GM18519 (cell line): ENCODE data around the gene VTCN1.
"Not testable (repeated sequence)": the region's sequence is repeated elsewhere in the genome, so short reads cannot be mapped to it uniquely, and the experiment has no call there.

Experiments
- ATAC-seq: cut with Tn5 transposase; IDR thresholded peaks from one replicate; pipeline ENCODE4 v1.9.1; 2021; ENCODE audit warnings: mild to moderate bottlenecking, moderate library complexity; ENCODE audit not compliant: unreplicated experiment, low FRiP score

The VTCN1 gene

DNA sequence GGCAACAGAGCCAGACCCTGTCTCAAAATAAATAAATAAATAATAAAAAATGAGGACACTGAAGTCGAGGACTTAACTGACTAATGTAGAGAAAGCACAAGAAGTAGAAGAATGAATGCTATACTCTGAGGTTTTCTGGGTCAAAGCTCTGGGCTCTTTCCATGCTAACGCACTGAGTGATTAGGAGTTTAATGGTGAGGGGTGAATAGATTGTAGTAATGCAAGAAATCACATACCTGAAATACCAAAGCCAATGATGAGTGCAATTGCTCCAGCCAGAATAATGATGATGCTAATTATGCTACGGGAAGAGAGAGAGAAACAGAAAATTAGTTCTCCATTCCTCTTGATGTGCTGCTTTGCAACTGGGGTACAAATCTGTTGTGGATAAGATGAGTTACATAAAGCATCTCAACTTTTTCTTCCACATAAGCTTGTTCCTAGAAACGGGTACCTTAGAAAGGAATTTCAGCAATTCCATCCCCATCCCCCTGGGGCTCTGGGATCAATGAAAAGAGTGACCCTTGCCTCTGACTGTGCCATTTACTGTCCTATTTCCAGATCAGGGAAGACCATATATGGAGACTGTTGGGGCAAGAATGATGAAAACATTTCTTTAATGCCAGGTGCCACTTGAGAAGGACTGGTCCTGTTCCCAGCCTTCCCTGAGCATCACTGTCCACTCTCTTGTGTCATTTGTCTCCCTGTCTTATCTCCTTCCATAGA, 40.7 kb downstream of the VTCN1 start:
- no peak for ATAC-seq

DNA sequence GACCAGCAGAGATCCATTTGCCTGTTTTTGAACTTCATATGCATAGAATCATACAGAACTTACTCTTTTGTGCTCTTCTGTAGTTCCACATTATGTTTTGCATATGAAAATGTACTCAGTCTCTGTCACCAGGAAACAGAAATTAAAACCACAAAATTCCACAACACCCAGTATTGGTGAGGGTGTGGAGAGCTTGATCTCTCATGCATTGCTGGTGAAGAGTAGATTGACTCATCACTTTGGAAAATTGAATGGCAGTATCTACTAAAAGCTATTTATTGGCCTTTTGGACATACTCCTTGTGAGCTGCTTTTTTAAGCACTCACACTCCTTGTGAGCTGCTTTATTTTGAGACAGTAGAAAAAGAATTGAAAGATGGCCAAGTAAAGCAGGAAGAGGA, 43.3 kb downstream of the VTCN1 start:
- ATAC-seq, result no peak

DNA sequence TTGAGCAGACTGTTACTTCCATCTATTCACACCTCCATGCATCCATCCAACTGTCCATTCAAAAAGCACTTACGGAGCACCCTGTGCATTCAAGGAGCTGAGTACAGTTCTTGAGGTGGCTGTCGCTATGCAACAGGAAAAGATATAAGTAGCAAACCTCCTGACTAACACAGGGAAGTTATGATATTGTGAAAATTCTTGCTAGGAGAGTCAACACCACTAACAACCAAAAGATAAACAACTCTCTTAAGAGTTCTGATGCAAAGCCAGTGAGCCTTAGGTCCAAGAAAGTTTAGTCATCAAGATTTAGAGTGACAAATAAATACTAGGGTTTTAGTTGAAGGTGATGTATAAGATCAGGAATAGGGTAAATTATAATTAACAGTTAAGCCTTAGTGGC, 44.7 kb downstream of the VTCN1 start:
- ATAC-seq, result no peak

DNA sequence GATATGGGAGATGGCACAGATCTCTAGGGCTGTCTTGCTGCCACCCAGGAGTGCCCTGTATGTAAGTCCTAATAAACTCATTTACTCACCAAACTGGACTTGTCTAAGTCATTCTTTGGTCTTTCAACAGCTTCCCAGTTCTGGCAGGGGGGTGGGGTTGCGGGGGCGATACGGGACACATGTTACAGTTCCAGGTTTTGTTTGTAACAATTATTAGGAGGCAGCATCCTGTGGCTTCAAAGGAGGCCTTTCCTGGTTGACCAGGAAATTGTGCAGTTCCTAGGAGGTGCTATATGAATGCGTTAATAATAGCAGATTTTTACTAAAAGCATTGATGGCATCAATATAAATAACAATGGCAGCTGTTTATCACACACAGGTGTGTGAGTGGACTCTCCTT, 46.5 kb downstream of the VTCN1 start:
- no peak for ATAC-seq

DNA sequence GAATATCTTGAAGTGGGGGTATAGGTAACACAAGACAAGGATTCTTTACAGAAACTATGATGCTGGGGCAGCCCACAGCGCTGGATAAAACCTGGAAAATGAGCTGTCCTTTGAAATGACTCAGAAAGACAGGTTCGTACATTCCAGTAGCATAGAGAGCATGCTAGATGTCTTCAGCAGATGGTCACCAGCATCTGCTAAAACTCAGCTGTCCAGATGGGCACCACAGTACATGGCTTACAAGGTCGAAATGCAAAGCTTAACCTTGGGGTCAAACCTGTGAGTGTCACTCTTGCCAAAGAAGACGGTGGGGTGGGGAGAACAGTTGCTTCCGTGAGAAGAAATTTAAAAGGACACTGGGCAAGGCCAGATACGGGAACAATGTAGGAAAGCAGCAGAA, 47.9 kb downstream of the VTCN1 start:
- ATAC-seq, result no peak

DNA sequence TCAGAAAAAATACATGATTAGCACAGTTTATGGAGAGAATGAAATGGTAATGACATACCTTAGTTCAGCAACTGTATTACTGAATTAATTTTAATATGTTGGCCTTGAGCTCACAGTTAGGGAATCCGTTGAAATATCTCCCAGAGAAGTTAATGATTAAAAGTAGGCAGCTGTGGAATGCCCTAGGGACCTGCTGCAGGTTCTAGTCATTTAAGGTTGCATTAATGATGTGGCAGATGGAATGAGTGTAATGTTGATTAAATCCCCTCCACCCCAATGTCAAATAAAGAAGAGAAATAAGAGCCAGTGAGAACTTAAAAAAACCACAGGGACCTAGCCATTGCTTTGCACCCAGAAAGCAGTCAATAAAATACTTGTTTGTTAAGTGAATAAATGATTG, 48.8 kb downstream of the VTCN1 start:
- ATAC-seq, result no peak

DNA sequence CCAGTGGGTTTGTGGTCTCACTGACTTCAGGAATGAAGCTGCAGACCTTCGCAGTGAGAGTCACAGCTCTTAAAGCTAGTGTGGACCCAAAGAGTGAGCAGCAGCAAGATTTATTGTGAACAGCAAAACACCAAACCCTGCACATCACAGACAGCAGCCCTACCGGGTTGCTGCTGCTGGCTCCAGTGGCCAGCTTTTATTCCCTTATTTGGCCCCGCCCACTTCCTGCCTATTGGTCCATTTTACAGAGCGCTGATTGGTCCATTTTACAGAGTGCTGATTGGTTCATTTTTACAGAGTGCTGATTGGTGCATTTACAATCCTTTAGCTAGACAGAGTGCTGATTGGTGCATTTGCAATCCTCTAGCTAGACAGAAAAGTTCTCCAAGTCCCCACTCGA, 59.4 kb downstream of the VTCN1 start:
- ATAC-seq, result not testable (repeated sequence)

DNA sequence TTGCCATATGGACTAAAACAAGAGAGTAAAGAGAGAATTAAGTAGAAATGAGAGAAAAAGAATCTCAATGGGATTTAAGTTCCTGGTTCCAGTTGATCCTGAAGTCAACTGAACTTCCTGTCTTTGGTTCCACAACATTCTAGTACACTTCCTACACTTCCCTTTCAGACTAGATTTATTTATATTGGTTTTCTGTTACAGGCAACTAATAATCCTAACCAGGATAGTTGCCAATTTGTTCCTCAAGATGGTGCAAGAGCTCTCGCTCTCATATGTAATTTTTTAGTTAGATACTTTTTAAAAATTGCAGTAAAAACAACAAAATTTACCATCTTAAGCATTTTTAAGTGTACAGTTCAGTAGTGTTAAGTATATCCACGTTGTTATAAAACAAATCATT, 60.4 kb downstream of the VTCN1 start:
- ATAC-seq, result no peak

DNA sequence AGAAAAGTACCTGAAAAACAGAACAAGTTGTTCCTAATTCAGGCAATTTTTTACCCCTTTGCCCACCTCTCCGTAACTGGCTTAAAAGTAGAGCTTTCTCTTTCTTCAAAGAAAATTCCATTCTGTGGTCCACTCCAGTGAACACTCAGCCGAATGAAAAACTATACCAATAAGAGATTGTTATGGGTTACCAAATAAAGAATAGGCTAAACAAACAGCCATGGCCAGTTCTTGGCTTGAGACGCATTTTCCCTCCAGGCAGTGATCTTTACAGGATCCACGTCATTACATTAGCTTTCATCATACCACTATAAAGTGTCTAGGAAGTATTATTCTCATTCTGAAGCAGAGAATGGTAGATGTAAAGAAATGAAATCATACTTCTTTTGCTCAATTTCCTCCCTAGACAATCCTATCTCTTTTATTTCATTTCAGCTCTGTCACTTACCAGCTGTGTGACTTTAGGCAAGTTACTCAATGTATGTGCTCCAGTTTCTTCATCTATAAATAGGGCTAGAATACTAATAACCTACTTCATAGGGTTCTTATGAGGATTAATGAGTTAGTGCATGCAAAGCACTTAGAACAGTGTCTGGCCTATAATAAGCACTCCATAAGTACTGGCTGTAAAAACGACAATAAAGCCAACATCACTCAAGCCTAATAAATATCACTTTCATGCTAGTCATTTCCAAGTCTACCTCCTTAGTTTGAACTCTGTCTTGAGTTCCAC, 62.7 kb downstream of the VTCN1 start:
- ATAC-seq, result no peak

DNA sequence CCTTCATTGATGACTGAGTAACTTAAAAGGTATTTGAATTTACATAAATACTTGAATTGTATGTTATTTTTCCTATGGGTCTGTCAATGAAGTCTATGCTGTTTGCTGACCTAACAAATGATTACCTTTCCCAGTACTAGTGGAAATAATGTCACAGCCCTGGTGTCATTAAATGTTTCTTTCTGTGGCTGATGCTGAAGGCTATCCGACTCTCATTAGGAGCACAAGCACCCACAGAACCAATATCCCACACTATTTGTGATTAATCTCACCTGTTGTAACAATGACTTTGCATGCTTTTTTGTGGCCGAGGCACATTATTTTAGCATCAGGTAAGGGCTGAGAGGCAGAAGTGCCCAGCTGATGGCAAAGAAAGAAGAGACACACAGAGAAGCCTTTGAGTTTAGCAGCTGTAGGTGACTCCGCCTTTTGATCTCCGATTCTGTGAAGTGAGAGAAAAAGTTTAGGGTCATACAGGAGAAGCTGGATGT, 63.3 kb downstream of the VTCN1 start:
- no peak for ATAC-seq

DNA sequence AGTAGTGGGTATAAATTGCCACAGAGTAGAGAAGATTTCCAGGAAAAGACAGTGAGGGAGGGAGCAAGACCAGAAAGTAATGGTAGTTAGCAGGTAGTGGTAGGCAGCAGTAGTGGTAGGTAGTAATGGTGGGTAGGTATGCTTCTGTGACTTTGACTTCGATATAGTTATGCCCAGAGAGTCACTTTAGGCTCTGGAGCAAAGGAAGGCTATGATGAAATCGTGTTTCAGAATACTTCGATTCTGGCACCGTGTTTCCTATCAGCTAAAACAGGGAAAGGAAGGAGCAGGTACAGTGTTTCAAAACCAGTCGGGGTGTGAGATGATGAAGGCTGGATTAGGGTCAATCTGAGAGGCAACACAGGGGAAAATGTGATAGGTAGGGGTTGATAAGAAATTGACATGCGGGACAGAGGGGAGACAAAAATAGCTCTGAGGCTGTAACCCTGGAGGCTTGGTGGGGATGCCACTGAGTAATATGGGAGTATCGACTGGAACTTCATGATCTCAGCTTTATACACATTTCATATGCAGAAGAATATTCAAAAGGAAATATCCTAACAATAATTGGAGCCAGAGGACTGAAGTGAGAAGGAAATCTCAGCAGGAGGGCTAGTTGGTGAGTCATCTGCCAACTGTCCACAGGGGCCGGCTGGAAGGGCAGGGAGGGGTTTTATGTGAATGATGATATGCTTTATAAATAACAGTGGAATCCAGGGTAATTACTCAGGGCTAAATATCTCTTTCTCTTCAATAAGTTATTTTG, 64.0 kb downstream of the VTCN1 start:
- ATAC-seq, result no peak

DNA sequence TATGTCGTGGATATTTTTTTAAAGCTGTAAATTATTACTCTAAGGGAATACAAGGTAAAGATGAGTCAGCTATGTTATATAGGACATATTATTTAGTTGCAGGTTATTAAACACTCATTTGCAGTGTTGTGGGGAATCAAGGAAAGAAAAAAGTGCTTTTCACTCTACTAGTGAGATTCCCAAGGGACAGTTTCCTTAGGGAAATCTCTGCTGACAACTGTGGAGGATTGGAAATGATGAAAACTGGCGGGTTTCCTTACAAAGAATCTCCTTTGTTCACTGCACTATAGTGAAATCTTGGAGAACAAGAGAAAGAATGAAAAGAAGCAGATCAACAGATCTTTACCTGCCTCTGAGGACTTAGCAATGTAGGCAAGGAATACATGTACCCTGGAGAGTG, 64.7 kb downstream of the VTCN1 start:
- ATAC-seq, result no peak

DNA sequence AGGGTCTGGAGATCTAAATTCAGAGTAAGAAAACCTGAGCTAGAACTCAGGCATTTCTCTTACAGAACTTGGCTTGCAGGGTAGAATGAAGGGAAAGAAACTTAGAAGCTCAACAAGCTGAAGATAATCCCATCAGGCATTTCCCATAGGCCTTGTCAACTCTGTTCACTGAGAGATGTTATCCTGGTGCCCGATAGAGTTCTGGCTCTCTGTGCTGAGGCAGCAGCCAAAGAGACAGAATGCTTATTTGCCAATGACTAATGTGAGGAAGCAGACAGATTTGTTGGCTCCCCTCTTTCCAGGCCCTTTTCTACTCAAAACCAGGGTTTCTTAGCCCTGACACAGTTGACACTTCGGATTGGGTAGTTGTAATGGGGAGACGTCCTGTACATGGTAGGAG, 66.9 kb downstream of the VTCN1 start:
- no peak for ATAC-seq

DNA sequence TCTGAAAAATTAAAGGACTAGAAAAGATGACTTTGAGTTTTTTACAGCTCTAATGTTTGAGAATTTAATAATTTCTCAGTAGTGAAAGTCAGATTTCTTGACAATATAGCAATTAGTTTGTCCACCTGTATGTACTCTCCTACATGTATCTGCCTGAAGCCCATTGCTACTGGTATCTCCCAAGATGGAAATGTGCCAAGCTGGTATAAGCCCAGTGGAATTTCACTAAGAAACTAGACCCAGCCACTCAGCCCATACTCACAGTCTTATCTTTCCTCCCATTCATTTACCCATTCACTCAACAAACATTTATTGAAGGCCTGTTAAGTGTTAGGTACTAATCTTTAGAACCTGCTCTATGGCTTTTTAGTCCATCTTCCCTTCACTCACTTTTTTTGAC, 67.6 kb downstream of the VTCN1 start:
- no peak for ATAC-seq

DNA sequence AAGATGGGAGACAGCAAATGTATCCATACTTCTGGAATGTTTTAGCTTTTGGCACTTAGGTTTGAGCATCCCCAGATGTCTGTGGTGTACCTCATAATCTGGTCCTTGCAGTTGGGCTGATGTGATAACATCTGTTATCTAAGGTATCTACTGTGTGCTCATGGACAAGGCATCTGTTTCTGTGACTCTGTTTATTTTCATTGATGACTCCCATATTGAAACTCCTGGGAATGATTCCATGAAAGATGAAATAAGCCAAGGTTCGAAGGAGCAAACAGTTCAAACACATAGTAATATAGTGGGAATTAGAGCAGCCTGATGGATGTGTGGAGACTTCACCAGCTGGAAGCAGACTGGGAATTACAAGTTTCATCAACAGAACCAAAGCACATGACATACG, 68.5 kb downstream of the VTCN1 start:
- ATAC-seq, result no peak

DNA sequence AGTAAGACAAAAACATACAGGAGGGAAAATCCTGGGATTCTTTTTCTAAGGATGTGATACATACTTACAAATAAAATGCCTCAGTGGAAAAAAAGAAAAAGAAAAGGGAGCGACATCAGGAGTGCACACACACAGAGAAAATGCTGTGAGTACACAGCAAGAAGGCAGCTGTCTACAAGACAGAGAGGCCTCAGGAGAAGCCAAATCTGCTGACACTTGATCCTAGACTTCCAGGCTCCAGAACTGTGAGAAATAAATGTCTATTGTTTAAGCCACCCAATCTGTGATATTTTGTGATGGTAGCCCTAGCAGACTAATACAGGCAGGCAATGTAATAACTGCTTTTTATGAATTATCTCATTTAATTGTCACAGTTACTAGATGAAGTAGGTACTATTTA, 72.2 kb downstream of the VTCN1 start:
- no peak for ATAC-seq

DNA sequence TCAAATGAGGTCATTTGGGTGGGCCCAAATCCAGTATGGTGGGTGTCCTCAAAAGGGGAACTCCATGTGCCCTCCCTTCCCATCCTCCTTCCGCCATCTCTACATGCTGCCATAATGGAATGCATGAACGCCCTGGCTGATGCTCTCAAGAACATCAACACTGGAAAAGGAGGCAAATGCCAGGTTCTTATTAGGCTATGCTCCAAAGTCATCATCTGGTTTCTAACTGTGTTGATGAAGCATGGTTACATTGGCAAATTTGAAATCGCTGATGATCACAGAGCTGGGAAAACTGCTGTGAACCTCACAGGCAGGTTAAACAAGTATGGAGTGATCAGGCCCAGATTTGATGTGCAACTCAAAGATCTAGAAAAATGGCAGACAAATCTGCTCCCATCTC, 72.6 kb downstream of the VTCN1 start:
- no peak for ATAC-seq

DNA sequence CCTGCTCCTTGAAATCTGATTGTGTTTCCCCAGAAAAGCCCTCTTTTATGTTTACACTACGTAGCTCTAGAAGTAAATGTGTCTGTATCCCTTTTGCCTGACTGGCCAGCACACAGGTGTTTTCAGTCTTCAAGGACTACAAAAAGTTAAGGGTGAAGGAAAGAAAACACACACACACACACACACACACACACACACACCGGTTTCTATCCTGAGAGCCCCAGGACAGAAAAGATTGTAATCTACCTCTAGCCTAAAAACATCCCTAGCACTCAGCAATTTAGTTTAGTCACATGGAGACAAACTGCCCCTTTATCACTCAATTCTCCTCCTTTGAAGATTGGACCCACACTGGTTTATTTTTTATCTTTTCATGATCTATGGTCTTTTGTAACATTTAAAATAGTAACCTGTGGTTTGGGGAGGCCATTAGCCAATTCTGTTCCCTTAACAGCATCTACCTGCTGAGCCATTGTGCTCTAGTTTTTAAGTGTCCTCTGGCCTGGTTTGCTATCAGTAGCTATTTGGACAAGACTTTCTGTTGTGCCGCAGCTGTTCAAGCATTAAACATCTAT, 73.4 kb downstream of the VTCN1 start:
- no peak for ATAC-seq

DNA sequence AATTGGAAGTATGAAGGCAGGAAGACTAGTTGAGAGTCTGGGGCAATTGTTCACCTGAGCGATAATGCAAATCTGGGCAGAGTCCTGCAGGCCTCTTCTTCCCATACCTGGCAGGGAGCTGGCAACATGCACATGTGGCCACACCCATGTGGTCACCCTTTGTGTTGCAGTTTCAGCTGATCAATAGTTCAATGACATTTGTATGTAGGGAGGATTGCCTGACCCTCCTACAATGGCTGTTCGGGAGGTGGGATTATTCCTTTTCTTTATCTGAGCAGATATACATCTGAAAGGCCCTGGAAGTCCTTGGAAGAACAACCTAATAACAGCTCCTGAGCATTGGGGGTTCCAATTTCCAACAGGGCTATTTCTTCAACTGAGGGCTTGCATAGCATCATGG, 74.0 kb downstream of the VTCN1 start:
- no peak for ATAC-seq

DNA sequence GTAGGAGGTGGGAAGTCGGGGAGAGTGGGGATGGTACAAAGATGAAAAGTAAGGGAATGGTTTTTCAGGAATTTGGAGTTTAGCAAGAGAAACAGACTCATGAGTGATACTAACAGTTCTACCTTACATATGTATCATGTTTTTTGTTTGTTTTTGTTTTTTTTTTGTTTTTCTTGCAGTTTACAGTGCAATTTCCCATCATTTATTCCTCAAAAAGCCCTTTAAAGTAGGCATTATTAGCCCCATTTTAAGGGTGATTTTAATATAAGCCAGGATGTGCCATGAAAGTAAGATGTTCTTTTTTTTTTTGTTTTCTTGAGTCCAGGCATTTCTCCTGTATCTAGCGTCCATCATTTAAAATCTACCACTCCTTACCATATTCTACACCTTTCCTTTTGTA, 75.4 kb downstream of the VTCN1 start:
- ATAC-seq, result no peak

DNA sequence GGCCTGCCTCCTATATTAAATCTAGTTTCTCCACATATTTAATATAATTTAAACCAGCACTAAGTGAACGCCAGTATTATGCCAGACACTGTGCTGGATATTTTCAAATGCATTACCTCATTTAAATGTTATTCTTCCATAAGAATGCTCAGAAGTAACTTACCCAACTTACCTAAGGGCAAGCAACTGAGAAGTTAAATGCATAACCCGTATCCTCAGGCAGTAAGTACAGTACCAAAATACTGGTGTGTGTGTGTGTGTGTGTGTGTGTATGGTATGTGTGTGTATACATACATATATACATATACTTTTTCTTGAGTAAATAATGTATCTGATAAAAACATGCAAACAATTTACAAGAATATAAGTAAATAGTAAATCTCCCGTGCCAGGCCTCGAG, 80.2 kb downstream of the VTCN1 start:
- ATAC-seq, result no peak
